ENCODE data around the gene ADCY3. TPM values are rescaled to one million over a fixed set of nuclear protein-coding genes. Genes with fewer than 3 reads are reported as not detected.

Gene ADCY3
- polyA plus RNA-seq, 1 donor (not counting 4 experiments of a cell fraction or from before 2014, with no cell fraction given), result 33.2 TPM

DNA sequence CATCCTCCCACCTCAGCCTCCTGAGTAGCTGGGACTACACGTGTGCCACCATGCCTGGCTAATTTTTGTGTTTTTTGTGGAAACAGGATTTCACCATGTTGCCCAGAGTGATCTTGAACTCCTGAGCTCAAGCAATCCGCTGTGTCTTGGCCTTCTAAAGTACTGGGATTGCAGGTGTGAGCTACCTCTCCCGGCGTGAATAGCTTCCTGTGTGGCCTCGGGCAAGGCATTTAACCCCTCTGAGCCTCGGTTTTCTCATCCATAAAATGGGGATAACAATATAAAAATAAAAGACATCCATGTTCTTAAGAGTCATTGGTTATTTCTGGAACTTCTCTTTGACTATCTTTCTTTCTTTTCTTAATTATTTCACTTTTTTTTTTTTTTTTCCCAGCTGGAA lies 19.3 kb upstream of the ADCY3 start:
- Histone ChIP-seq H3K9ac (ENCODE audit: control insufficient read depth, extremely low read depth, insufficient read depth, low read length) (no peak overlapping the region), H3K27me3 (ENCODE audit: control insufficient read depth, extremely low read depth, insufficient read depth, low read length) (no peaks in the 10 kb centered on the region), H3K4me2 (ENCODE audit: control insufficient read depth, extremely low read depth, insufficient read depth, low read depth, low read length) (no peak overlapping the region), H3K9me1 (ENCODE audit: control insufficient read depth, extremely low read depth, insufficient read depth, low read length) (no peaks in the 10 kb centered on the region), H2AFZ (ENCODE audit: control insufficient read depth, low read length) (no peak overlapping the region), H3K4me1 (ENCODE audit: control insufficient read depth, extremely low read depth, insufficient read depth, low read length) (no peaks in the 10 kb centered on the region), H3K79me2 (ENCODE audit: control insufficient read depth, insufficient read depth, low read length) (no peaks in the 10 kb centered on the region), H3K27ac (ENCODE audit: control insufficient read depth, insufficient read depth, low read length) (no peak overlapping the region), H4K20me1 (ENCODE audit: control insufficient read depth, extremely low read depth, insufficient read depth, low read length) (no peaks in the 10 kb centered on the region), H3K4me3 (ENCODE audit: control insufficient read depth in 2 of 3, extremely low read depth in 1 of 3, insufficient read depth in 2 of 3, low read depth in 1 of 3, low read length in 3 of 3) (no peak overlapping the region), H3K36me3 (ENCODE audit: control insufficient read depth in 2 of 2, extremely low read depth in 1 of 2, insufficient read depth in 2 of 2, low read length in 2 of 2) (no peaks in the 10 kb centered on the region), H3K9me3 (ENCODE audit: control insufficient read depth, low read depth, low read length) (no peaks in the 10 kb centered on the region)
- no peak for FAIRE-seq
- dilution Hi-C loops (cut with MboI; ENCODE audit: extremely low pct_ligation_motif_present, low sequenced_read_pairs), result no loop called here
- TF ChIP-seq EZH2 (IDR thresholded peaks at IDR 0.05; ENCODE audit: low read length), result no peak
- no peak for TF ChIP-seq CTCF (optimal IDR thresholded peaks at IDR 0.05 in 1 of 3, IDR thresholded peaks at IDR 0.05 in 1 of 3, conservative IDR thresholded peaks at IDR 0.05 in 1 of 3; ENCODE audit: extremely low read depth in 1 of 3, insufficient read depth in 2 of 3, low read length in 3 of 3)
- DNase-seq (ENCODE audit: low read depth, low spot score), result no peak

DNA sequence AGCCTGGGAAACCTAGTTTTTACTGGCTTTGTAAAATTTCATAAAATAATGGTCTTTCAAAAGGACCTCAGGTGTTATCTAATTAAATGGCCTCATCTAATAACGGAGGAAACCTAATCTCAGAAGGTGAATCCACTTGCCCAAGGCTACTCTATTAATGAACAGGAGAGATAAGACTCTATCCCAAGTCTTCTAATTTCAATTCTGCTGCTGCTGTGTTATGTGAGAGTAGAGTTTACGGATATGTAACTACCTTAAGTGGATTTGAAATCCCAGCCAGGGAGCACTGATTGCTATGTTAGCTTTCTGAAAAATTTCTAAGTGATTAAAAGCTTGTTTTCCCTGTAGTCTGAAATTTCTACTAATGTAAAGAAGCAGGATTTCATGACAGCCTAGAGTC lies 17.2 kb upstream of the ADCY3 start:
- Histone ChIP-seq H3K79me2 (ENCODE audit: control insufficient read depth, insufficient read depth, low read length) (no peaks in the 10 kb centered on the region), H3K4me2 (ENCODE audit: control insufficient read depth, extremely low read depth, insufficient read depth, low read depth, low read length) (no peak overlapping the region), H3K27ac (ENCODE audit: control insufficient read depth, insufficient read depth, low read length) (no peak overlapping the region), H3K4me1 (ENCODE audit: control insufficient read depth, extremely low read depth, insufficient read depth, low read length) (no peaks in the 10 kb centered on the region), H3K9me3 (ENCODE audit: control insufficient read depth, low read depth, low read length) (no peaks in the 10 kb centered on the region), H3K27me3 (ENCODE audit: control insufficient read depth, extremely low read depth, insufficient read depth, low read length) (no peaks in the 10 kb centered on the region), H2AFZ (ENCODE audit: control insufficient read depth, low read length) (no peak overlapping the region), H3K36me3 (ENCODE audit: control insufficient read depth in 2 of 2, extremely low read depth in 1 of 2, insufficient read depth in 2 of 2, low read length in 2 of 2) (no peaks in the 10 kb centered on the region), H3K4me3 (ENCODE audit: control insufficient read depth in 2 of 3, extremely low read depth in 1 of 3, insufficient read depth in 2 of 3, low read depth in 1 of 3, low read length in 3 of 3) (no peak overlapping the region), H4K20me1 (ENCODE audit: control insufficient read depth, extremely low read depth, insufficient read depth, low read length) (no peaks in the 10 kb centered on the region), H3K9ac (ENCODE audit: control insufficient read depth, extremely low read depth, insufficient read depth, low read length) (no peak overlapping the region), H3K9me1 (ENCODE audit: control insufficient read depth, extremely low read depth, insufficient read depth, low read length) (no peaks in the 10 kb centered on the region)
- no peak for TF ChIP-seq EZH2 (IDR thresholded peaks at IDR 0.05; ENCODE audit: low read length)
- TF ChIP-seq CTCF (optimal IDR thresholded peaks at IDR 0.05 in 1 of 3, IDR thresholded peaks at IDR 0.05 in 1 of 3, conservative IDR thresholded peaks at IDR 0.05 in 1 of 3; ENCODE audit: extremely low read depth in 1 of 3, insufficient read depth in 2 of 3, low read length in 3 of 3), result no peak
- dilution Hi-C loops (cut with MboI; ENCODE audit: extremely low pct_ligation_motif_present, low sequenced_read_pairs), result no loop called here
- DNase-seq (ENCODE audit: low read depth, low spot score) (no peak), FAIRE-seq (no peak)

All from keratinocyte (primary cell).